HepG2 (cell line): Measurements from ENCODE around the gene GPR4. TPM values are rescaled to one million over a fixed set of nuclear protein-coding genes. Genes with fewer than 3 reads are reported as not detected.

Experiments
- CBX2 ChIP-seq, 2 experiments: fragments of 200-600 bp in 1 of 2; sonication (generic); formaldehyde crosslinking in 1 of 2; IDR thresholded peaks; 2 replicates each; pipeline versions ENCODE4 v1.7.0 to v1.8.1; 2018 to 2022; ENCODE audit warnings: low read depth in 2 of 2, low read length in 1 of 2, mild to moderate bottlenecking in 1 of 2, missing genetic modification reagents in 1 of 2
- HOXA3 ChIP-seq: sonication (generic); formaldehyde crosslinking; IDR thresholded peaks from 2 replicates; pipeline ENCODE4 v1.5.0; 2020; ENCODE audit warnings: missing genetic modification reagents
- JUNB ChIP-seq: sonication (generic); formaldehyde crosslinking; IDR thresholded peaks from 2 replicates; pipeline ENCODE4 v1.8.0; 2022; ENCODE audit warnings: missing genetic modification reagents, mild to moderate bottlenecking, borderline replicate concordance
- MEIS2 ChIP-seq: sonication (generic); formaldehyde crosslinking; IDR thresholded peaks from 2 replicates; pipeline ENCODE4 v1.9.0; 2021; ENCODE audit warnings: mild to moderate bottlenecking, missing genetic modification reagents
- MXD1 ChIP-seq: sonication (generic); formaldehyde crosslinking; IDR thresholded peaks from 2 replicates; pipeline ENCODE4 v1.4.0; 2020; ENCODE audit warnings: mild to moderate bottlenecking, missing genetic modification reagents
- NFE2L1 ChIP-seq: sonication (generic); formaldehyde crosslinking; IDR thresholded peaks from 2 replicates; pipeline ENCODE4 v1.4.0; 2020; ENCODE audit warnings: missing genetic modification reagents, mild to moderate bottlenecking, borderline replicate concordance
- RNF2 ChIP-seq: fragments of 450-650 bp; conservative IDR thresholded peaks from 2 replicates; pipeline ENCODE4 v1.6.1; 2016; ENCODE audit warnings: low read depth
- SALL2 ChIP-seq: sonication (generic); formaldehyde crosslinking; IDR thresholded peaks from 2 replicates; pipeline ENCODE4 v1.8.1; 2023; ENCODE audit warnings: mild to moderate bottlenecking, missing genetic modification reagents, inconsistent platforms
- SMC3 ChIP-seq: IDR thresholded peaks from 2 replicates; pipeline ENCODE4 v1.6.1; 2011; ENCODE audit warnings: low read length, improper control_type of control experiment
- SP140L ChIP-seq: sonication (generic); formaldehyde crosslinking; IDR thresholded peaks from 2 replicates; pipeline ENCODE4 v1.4.0; 2020; ENCODE audit warnings: missing genetic modification reagents, borderline replicate concordance
- TBP ChIP-seq: sonication (generic); formaldehyde crosslinking; IDR thresholded peaks from 2 replicates; pipeline ENCODE4 v1.5.0; 2020; ENCODE audit warnings: missing genetic modification reagents
- TCF7 ChIP-seq: sonication (generic); IDR thresholded peaks from 2 replicates; pipeline ENCODE4 v1.6.1; 2016; ENCODE audit warnings: antibody characterized with exemption, low read depth
- XBP1 ChIP-seq: sonication (generic); formaldehyde crosslinking; IDR thresholded peaks from 2 replicates; pipeline ENCODE4 v1.5.0; 2020; ENCODE audit warnings: missing genetic modification reagents
- ZBTB42 ChIP-seq: sonication (generic); formaldehyde crosslinking; IDR thresholded peaks from 2 replicates; pipeline ENCODE4 v1.5.0; 2020; ENCODE audit warnings: mild to moderate bottlenecking, missing genetic modification reagents
- ZMAT3 ChIP-seq: sonication (generic); formaldehyde crosslinking; conservative IDR thresholded peaks from 2 replicates; pipeline ENCODE4 v1.7.0; 2021; ENCODE audit warnings: missing genetic modification reagents
- ZMYM3 ChIP-seq: sonication (generic); formaldehyde crosslinking; IDR thresholded peaks from 2 replicates; pipeline ENCODE4 v1.5.1; 2020; ENCODE audit warnings: mild to moderate bottlenecking, missing genetic modification reagents
- ZNF318 ChIP-seq: sonication (generic); formaldehyde crosslinking; IDR thresholded peaks from 2 replicates; pipeline ENCODE4 v1.4.0; 2020; ENCODE audit warnings: mild to moderate bottlenecking, missing genetic modification reagents
- ZNF430 ChIP-seq: sonication (generic); formaldehyde crosslinking; IDR thresholded peaks from 2 replicates; pipeline ENCODE4 v1.9.0; 2021; ENCODE audit warnings: mild to moderate bottlenecking, missing genetic modification reagents
- ZNF639 ChIP-seq: conservative IDR thresholded peaks from 2 replicates; pipeline ENCODE4 v1.6.1; 2018; ENCODE audit warnings: missing genetic modification reagents
- ZNF766 ChIP-seq: sonication (generic); formaldehyde crosslinking; IDR thresholded peaks from 2 replicates; pipeline ENCODE4 v1.5.0; 2020; ENCODE audit warnings: missing genetic modification reagents, borderline replicate concordance
- polyA plus RNA-seq, 8 experiments: library from polyadenylated mRNA; depleted of rRNA in 3 of 8; stranded (reverse) in 7 of 8; unstranded in 1 of 8; fragments of >200 nt; fragmentation: Illumina TruSeq in 4 of 8; extraction: Trizol in 4 of 8; gene quantifications; 2 replicates each; pipeline versions ENCODE4 v1.2.1 to v1.2.3, GENCODE V29; 2011 to 2016; ENCODE audit warnings: low read depth in 4 of 8, missing spikeins in 1 of 8, mixed read lengths in 1 of 8; ENCODE audit not compliant: insufficient read depth in 1 of 8
- total RNA-seq, 5 experiments: library from RNA; depleted of rRNA; stranded (reverse); fragments of >200 nt; fragmentation: Illumina TruSeq; extraction: Trizol; gene quantifications; 2 replicates each; pipeline ENCODE4 v1.2.3, GENCODE V29; 2016; ENCODE audit warnings: low read depth in 1 of 5

Gene GPR4
- total and polyA plus RNA-seq, 2 of the 13 experiments (the other 11 are each of a cell fraction or from before 2014, with no cell fraction given), result 0.15 TPM; not detected in 1

GRCh38 chr19:45607071-45608029 is 5.3 kb upstream of the GPR4 start (continued):
- TF ChIP-seq ZNF639 (CRISPR knock-in tag) (no peak), MXD1 (CRISPR knock-in tag) (no peak), SMC3 (peak; percentile 75), ZNF430 (CRISPR knock-in tag) (no peak), SP140L (CRISPR knock-in tag) (no peak), NFE2L1 (CRISPR knock-in tag) (no peak), CBX2 (IDR thresholded peaks at IDR 0.05; ENCODE audit: low read depth, low read length) (no peak), CBX2 (CRISPR knock-in tag; IDR thresholded peaks at IDR 0.05; ENCODE audit: low read depth) (no peak), ZBTB42 (CRISPR knock-in tag) (no peak), RNF2 (no peak), MEIS2 (CRISPR knock-in tag) (no peak), TCF7 (peak; percentile 66; the same call in 1 of the 2 replicates), ZMYM3 (CRISPR knock-in tag) (peak; percentile 62), XBP1 (CRISPR knock-in tag) (no peak), HOXA3 (CRISPR knock-in tag) (peak; percentile 21; the same call in 1 of the 2 replicates), SALL2 (CRISPR knock-in tag) (no peak), JUNB (CRISPR knock-in tag) (no peak), TBP (CRISPR knock-in tag) (no peak), ZMAT3 (CRISPR knock-in tag) (no peak), ZNF318 (no peak), ZNF766 (no peak)
